ENCODE results near the gene PGLYRP1.
A peak's percentile ranks its signal among the peaks of the same experiment; 100 is the strongest.

The PGLYRP1 gene

DNA sequence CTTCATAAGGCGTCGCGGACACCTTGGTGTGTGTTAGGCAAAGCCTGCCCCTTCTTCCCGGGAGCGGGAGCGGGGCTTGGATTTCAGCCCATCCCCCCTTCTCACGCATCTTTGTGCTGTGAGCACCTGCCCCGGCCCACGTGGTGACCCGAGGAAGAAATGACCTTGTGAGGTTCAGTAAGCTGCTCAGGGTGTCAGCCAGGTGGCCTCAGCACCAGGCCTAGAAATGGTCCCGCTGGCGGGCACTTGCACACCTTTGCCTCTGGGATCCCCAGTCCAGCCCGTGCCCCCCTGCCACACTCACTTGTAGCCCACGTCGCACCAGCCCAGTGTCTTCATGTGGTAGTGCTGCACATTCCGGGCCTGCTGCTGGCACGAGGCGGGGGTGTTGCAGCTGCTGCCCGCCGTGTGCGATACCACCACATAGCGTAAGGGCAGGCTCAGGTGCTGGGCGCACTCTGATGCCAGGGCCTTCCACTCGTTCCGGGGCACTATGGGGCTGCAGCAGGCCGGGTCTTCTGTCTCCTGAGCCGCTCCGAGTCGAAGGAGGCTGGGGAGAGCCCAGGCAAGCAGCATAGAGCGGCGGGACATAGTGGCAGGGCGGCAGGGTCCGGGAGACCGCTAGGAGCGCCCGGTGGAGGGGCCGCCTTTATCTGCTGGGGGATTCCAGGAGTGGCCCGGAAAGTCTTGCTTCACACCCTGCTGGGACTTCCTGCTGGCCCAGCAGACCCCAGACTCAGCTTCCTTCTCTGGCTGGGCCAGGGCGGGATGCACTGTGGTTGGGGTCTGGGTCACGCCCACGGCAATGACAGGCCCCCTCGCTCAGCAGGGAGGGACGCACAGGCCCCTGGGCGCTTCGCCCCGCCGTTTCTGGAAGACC is at the start of gene PGLYRP1:
TSS of gene PGLYRP1 (minus strand) at position 623 of the 880 bp plus-strand sequence. CDS start at position 591, 32 bp downstream.
- no peak for DNase-seq (ENCODE audit: low spot score)

GRCh38 chr19:46069806-46070341 is 47.0 kb upstream of the PGLYRP1 start:
- no peak for DNase-seq (ENCODE audit: low spot score)

- DNase-seq (ENCODE audit: low spot score), result peak; percentile 80
Measured at GRCh38 chr19:46068345-46069258, 45.7 kb upstream of the PGLYRP1 start.

DNA sequence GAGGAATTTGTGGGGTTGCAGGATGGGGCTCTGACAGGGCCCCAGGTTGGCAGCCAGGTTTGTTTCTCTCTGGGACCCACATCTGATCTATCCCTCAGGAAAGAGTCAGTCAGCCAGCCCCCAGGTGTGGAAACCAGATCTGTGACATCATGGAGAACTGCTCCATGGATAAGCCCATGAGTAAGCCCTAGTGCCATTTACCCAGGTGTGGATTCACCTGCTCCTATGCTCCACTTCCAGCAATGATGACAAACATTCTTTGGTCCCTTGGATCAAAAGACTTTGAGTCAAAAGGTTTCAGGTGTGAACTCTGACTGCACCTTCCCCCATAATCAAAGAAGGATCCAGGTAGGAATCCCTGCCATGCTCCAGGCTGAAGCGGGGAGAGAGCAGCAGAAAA is 44.8 kb upstream of the PGLYRP1 start:
- DNase-seq (ENCODE audit: low spot score), result no peak

DNA sequence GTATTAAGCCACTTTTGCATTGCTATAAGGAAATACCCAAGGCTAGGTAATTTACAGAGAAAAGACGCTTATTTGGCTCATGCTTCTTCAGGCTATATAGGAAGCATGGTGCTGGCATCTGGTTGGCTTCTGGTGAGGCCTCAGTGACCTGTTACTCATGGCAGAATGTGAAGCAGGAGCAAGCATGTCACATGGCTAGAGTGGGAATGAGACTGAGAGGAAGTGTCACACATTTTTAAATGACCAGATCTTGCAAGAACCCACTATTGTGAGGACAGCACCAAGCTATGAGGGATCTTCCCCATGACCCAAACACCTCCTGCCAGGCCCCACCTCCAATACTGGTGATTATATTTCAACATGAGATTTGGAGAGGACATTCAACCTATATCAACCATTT is 43.6 kb upstream of the PGLYRP1 start:
- no peak for DNase-seq (ENCODE audit: low spot score)

DNA sequence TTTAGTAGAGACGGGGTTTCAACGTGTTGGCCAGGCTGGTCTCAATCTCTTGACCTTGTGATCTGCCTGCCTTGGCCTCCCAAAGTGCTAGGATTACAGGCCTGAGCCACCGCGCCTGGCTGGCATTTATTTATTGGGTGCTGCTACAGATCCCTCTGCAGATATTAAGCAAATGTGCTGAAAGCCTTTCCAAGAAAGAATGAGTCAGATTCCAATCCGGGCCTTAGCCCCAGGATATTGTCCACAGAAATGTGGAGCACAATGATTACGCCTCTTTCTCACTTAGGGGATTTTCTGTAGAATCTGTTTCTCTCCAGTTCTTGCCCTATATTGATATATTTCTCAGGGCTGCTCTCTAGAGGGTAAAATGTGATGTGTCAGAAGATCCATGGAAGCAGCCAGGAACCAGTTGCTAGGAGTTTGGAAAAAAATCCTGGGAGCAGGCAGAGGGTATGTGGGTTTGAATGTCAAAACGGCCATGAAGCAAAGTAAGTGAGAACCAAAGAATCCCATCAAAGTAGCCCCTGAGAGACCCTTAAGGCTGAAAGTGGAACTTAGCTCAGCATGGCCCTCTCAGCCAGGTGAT is 42.7 kb upstream of the PGLYRP1 start:
- DNase-seq (ENCODE audit: low spot score), result peak; percentile 41

- no peak for DNase-seq (ENCODE audit: low spot score)
Measured at GRCh38 chr19:46063201-46063600, 40.3 kb upstream of the PGLYRP1 start.

DNA sequence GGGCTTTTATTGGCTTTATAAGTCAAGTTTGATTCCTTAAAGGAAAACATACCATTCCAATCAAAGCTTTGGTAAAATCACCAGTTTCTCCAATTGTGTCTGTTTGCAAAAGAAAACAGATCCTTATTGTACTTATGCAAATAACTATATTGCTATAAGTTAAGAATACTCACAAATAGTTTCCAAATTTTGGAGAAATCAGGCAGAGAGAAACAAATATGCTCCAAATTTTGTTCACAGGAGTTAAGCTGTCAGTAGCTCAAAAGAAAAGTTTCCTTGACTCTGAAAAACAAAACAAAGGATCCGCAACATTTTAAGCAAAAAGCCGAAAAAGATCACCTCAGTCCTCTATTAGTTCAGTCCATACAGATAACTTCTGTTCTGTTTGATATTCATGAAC is 37.2 kb upstream of the PGLYRP1 start:
- no peak for DNase-seq (ENCODE audit: low spot score)

- no peak for DNase-seq (ENCODE audit: low spot score)
Measured at GRCh38 chr19:46058778-46059177, 35.9 kb upstream of the PGLYRP1 start.

DNA sequence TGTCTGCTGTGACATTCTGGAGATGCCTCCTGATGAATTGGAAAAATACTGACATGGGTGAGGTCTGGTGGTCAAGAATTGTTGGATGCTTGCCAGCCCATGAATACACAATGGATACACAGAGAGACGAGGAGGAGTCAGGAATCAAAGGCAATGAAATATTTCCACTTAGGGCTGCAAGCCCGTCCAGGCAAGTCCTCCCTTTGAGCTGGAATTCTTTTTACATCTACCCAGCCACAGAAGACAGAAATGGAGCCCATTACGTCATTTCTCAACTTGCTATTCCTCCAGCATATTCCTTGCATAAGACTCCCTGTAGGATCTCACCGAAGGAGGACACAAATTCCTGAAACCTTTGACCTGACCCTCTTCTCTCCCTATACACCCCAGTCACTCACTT is 33.7 kb upstream of the PGLYRP1 start:
- DNase-seq (ENCODE audit: low spot score), result no peak

GRCh38 chr19:46052896-46053295 is 30.0 kb upstream of the PGLYRP1 start:
- no peak for DNase-seq (ENCODE audit: low spot score)

DNA sequence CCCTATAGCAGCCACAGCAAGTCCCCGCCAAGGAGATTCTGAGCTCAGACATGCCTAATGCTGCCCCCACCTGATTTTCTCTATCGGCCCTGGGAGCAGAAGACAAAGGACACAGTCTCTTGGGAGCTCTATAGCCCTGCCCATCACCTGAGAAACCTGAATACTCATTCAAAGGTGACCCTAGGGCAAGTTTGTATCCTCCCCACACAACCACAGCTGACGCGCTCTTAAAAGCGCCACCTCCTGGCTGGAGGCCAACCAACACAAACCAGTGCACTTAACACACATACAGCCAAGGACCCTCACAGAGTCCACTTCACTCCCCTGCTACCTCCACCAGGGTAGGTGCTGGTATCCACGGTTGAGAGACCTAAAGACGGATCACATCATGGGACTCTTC is 26.7 kb upstream of the PGLYRP1 start:
- DNase-seq (ENCODE audit: low spot score), result no peak

DNA sequence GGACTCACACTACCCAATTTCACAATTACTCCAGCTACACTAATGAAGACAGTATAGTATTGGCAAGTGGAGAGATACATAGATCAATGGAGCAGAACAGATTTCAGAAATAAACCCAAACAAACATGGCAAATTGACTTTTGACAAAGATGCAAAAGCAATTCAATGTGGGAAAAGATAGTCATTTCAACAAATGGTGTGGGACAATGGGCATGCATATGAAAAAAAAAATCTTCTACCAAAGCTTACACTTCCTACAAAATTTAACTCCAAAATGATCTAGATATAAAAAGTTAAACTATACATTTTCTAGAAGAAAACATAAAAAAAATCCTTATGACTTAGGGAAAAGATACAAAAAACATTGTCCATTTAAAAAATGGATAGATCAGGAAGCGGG is 20.7 kb upstream of the PGLYRP1 start:
- no peak for DNase-seq (ENCODE audit: low spot score)

DNA sequence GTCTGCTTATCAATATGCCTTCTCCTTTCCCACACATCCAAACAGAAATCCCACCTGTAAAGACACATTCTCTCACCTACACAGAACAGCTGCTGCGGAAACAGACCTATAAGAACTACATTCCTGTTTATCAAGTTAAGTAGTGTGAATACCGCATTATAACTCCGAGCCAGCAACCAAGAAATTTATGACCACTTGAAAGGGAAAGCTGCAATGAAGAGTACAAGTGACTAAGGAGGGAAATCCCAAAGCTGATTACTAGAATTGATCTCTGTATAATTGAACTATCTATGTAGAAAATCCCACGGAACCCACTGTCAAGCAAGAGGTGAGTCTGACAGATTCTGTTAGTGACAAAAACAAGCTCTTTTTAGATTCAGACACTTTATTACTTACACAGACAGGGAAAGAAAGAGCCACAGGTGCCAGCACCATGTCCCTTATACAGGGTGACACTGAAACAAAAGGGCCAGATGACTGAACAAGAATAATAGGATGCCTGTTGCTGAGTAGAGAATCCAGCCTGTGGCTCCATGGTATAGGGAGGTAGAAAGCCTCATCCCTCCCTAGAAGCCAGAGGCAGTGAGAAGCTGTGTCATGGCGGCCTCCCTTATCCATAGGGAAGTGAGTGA is 19.5 kb upstream of the PGLYRP1 start:
- DNase-seq (ENCODE audit: low spot score), result no peak

DNA sequence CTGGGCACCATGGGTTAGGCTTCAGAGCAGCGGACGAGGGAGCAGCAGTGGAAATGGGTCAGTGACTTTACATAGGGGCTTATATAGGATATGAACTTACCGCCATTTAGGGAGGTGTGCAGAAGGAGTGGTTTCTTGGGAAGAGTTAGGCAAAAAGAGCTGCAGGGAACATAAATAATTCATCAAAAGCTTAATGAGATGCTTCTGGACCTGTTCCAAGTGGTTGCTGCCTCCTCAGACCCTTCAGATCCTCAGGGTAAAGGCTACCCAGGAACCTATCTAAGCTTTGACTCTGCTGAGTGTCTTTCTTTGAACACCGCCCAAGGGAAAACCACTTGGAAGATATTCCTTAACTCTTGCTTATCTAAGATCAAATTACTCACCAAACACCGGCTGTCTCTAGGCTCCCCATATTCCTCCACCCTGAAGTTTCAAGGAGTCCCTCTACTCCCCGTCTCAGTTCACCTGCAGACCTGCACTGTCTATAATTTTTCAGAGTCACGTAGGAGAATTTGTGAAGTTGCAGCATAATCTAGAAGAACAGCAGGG is 18.2 kb upstream of the PGLYRP1 start, which contains the start of gene IGFL4:
TSS of gene IGFL4 (minus strand) at position 51 of the 549 bp plus-strand sequence. CDS start at position 11, 40 bp downstream.
- DNase-seq (ENCODE audit: low spot score), result no peak

DNA sequence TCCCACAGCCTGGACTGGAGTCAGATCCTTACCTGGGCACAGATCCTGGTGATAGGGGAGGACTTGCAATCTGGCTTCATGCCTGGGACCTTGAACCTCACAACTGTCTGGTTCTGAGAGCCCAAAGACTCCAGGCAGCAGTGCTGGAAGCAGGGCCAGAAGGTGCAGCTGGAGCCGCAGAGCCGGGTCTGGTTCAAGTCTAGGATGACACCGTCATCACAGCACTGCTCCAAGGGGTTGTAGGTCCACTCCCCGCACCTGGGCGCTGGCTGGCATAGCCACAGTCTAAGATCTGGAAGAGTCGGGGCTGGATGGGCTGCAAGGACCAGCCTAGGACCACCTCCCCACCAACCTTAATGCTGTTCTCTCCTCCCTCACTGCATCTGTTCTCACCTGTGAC is 17.3 kb upstream of the PGLYRP1 start:
- no peak for DNase-seq (ENCODE audit: low spot score)

DNA sequence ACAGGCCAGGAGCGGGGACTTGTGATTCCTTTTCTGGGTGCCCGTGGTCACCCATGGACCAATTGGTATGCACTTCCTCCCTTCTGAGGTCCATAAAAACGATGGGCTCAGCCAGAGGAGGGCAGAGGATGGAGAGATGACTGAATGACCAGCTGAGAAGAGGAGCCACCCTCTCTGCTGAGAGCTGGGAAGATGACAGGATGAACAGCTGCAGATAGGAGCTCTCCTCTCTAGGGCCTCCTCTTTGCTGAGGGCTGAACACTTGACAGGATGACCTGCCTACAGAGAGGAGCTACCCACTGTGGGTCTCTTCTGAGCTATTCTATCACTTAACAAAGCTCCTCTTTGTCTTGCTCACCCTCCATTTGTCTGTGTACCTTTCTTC is 13.9 kb upstream of the PGLYRP1 start:
- DNase-seq (ENCODE audit: low spot score), result no peak

- no peak for DNase-seq (ENCODE audit: low spot score)
Measured at GRCh38 chr19:46035986-46036743, 13.3 kb upstream of the PGLYRP1 start.

DNA sequence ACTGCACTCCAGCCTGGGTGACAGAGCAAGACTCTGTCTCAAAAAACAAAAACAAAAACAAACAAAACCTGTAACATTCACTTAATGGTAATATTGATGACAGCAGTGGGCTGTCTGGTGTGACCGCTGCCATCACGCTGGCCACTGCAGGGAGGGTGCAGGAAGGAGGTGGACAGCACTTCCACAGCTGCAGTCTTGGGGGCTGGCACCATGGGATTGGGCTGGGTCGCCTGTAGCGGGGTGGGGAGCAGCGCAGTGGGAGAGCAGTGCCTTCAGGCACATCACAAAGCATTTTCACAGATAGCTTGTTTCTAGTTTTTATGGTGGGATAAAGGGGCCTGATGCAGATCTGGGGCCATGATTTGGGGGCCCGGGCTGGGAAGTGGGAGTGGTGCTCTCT is 12.7 kb upstream of the PGLYRP1 start:
- DNase-seq (ENCODE audit: low spot score), result no peak

DNA sequence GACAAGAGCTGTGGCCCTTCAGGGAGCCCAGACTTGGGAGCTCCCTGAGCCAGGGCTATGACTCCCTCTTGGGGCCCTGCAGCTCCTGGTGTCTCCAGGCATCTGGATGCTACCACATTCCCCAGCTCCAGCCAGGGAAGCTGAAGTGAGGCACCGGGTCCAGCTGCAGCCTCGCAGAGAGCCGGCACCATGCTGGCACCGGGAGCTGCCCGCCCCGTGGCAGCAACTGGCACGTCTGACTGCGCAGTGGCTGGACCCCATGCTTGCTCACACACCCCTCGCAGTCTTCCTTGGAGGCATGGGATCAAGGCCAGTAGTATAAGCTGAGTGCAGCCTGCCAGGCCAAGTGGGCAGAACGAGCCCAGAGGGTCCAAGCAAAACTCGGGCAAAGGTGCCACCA is 10.5 kb upstream of the PGLYRP1 start:
- DNase-seq (ENCODE audit: low spot score), result no peak

- no peak for DNase-seq (ENCODE audit: low spot score)
Measured at GRCh38 chr19:46032597-46033025, 9.8 kb upstream of the PGLYRP1 start.

All from AG20443 (cell line).